Left lobe of liver (tissue), 2 donors: ENCODE data around the gene MTARC2. TPM values are rescaled to one million over a fixed set of nuclear protein-coding genes. Genes with fewer than 3 reads are reported as not detected.
"Not testable (repeated sequence)": the region's sequence is repeated elsewhere in the genome, so short reads cannot be mapped to it uniquely, and the experiment has no call there.

Experiments used
- ATAC-seq: fragments of 200-7000 bp; cut with Tn5 transposase; one replicate; pipeline ENCODE4 v1.9.1; 2020; ENCODE audit warnings: mild to moderate bottlenecking, moderate library complexity
- DNase-seq: peaks from one replicate; pipeline ENCODE4 v3.0.0-alpha.2; 2020; ENCODE audit warnings: low spot score
- total RNA-seq: library from RNA; stranded (reverse); gene quantifications from one replicate; pipeline ENCODE4 v1.2.1, GENCODE V29; 2021
- donor health status: DM: no; HTN: no; CAD: no; lungs with moderate emphysema.
- donor health status: DM: no; HTN: yes; CAD: no.

The MTARC2 gene
- total RNA-seq = 129 TPM

DNA sequence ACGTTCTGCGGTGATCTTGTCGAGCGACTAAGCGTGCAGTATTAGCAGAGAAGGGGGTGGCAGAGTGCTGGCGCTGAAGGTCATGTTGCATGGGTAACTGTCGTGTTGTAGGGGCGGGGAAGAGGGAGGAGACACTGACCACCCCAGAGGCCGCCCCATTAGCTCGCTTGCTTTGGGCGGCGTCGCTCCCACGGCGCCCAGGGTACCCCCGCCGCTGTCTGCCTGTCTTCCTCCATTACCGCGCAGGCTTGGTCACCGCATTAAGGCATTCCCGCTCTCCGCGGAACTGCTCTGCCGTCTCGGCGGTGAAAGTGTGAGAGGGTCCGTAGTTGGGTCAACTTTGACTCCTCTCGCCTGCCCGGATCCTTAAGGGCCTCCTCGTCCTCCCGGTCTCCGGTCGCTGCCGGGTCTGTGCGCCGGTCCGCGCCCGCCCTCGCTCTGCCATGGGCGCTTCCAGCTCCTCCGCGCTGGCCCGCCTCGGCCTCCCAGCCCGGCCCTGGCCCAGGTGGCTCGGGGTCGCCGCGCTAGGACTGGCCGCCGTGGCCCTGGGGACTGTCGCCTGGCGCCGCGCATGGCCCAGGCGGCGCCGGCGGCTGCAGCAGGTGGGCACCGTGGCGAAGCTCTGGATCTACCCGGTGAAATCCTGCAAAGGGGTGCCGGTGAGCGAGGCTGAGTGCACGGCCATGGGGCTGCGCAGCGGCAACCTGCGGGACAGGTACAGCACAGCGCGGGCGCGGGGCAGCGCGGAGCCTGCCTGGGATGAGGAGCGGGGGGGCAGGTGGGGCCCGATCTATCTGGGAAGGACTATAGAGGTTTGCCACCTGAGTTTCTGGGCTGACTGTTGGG lies at the start of gene MTARC2:
TSS of gene MTARC2 (plus strand) at position 234 of the 846 bp plus-strand sequence. CDS start at position 444, 210 bp downstream.
- peak; percentile 97 for DNase-seq
- peak; percentile 87 for ATAC-seq

DNA sequence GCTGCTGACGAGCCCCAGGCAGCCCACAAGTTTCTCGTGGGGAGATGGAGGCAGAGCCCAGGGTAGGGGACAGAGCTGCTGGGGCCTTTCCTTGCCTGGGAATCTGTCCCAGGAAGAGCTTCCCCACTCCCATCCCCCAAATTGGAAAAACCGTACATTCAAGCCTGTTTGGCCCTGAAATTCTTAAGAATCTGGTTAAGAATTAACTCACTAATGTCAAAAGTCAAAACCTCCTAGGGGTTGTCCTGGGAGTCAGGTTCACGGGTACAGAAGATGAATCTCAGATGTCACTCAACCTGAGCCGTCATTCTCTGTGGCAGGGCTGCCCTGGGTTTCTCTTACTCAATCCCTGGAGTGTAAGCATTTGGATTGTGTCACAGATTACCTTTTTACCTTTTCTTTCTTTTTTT lies 49.5 kb upstream of the MTARC2 start:
- ATAC-seq = peak; percentile 81
- DNase-seq = no peak

DNA sequence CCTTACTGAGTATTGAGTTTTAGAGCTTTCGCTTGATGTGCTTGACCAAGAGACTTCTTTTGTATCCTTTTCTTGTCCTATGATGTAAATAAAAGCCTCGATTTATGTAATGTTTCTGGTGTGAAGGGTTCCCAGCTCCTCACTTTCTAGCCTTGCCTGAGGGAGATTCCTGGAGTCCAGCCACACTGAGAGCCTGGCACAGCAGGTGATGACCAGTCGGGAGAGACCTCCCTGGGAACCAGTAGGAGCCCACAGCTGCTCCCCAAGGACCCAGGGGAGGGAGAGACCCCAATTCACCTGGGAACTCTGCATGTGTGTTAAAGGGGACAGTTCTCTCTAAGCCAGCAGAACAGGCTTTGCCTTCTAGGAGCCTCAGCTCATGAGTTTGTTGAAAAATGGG lies 49.1 kb upstream of the MTARC2 start:
- ATAC-seq = peak; percentile 21
- no peak for DNase-seq

DNA sequence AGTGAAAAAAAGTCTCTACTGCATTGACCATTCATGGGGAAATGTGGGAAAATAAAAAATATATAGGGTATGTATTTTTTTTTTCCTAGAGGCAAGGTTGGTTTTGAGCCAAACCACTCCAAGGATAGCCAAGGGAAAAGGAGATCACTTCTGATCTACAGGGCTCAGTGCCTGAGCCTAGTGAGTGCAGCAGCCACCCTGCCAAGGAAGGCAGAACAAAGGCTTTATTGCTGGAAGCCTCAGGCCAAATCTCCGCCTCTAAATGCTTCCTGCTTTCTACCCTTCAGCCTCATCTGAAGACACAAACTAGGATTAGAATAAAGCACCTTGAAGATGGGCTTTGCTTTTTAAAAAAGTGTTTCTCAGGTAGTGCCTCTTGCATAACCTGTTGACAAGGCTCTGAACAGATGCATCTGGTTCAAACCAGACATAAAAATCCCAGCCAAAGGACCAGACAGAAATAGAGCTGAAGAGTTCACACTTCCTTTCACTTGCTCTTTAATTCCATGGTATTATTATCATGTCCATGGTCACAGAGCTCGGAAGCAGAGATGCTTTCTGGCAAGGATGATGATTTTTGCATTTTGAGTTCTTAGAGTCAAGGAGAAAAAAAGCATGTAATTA lies 47.5 kb upstream of the MTARC2 start:
- no peak for DNase-seq

DNA sequence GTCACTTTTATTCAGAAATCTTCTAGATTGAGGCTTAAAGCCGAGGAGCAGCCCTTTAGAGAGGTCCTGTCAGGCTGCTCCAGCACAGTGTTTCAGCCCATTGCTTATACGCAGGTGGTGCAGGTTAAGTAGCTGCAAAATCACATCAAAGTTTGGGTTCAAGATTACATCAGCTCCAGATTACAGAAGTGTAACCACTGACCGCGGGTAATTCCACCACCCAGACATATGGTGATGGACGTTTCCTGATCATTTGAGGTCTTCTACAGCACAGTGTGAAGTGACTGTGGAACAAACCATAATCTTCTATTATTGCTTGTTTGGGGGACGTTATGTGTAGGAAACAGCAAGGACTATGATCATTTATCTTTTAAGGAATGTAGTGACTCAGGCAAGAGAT lies 46.1 kb upstream of the MTARC2 start:
- DNase-seq (no peak), ATAC-seq (no peak)

More for the DNA sequence above, 47.5 kb upstream of the MTARC2 start:
- no peak for ATAC-seq

DNA sequence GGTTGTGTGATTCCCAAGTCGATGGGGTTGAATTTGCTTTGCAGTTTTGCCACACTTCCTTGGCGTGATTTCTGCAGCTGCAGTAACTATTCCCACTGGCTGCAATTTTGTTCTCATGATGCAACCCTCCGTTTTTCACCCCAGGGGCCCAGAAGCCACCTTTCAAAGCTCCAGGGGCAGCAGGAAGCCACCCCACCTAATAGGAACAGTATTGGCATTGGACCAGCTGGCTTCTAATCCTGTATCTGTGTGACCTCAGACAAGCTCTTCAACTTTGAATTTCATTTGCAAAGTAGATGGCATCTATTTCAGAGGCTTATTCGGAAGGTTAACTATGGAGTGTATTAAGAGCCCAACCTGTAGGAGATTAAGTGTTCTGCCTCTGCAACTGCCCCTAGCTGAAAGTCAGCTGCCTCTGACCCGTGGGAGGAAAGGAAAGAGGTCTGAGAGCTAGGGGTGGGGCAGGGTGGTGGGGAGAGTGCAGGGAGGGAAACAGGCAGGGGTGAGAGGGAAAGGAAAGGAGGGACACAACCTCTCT lies 45.3 kb upstream of the MTARC2 start:
- ATAC-seq = peak; percentile 28
- DNase-seq = no peak

DNA sequence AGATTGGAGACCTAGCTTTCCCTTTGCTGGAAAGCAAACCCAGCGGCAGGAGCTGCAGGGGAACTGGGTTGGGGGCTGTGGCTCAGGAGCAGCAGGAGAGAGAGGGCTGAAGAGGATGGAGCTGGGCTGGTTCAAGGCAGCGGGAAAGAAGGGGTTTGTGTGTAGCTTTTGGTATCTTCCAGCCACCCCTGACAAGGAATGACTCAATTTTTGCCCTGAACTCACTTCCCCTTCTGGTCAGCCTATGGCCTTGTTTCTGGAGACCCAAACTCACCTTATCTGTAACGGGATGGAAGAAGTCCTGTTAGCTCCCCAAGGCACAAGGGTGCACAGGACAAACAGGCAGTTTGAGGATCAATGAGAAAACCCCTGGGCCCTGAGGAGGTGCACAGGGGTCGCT lies 44.8 kb upstream of the MTARC2 start:
- ATAC-seq (no peak), DNase-seq (no peak)

DNA sequence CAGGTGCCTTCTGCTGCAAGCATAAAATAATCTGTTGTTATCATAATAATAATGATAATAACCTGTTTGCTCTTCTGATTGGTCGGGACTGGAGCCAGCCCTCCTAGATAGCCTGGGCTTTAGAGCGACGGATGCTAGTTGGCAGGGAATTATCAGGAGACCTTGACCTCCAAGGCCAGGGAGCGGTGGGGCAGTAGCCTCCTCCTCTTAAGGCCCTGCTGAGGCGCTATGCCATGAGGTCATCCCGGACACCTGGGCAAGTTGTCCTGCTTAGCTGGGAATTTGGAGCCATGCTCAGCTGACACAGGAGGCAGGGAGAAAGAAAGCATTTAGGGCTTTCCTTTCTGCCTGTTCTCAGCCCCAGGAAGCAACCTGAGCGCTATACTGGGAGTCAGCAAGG lies 42.3 kb upstream of the MTARC2 start:
- DNase-seq (no peak), ATAC-seq (peak; percentile 7)

DNA sequence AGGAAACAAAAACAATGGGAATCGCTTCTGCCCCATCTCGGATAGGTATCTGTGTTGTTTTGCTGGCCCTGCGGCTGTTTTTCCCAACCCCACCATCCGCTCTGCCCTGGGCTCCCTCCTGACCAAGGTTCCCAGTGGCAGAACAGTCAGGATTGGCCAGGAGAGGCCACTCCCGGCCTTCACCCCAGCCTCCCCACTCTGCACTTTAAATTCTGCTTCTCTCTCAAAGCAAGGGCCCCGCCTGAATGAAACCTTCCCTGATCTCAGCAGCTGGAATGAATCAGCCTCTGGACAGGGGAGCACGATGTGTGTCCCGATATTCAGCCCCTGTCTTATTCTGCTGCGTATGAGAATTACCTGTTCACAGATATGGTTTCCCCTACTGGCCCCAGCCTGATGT lies 41.6 kb upstream of the MTARC2 start:
- ATAC-seq (no peak), DNase-seq (no peak)

DNA sequence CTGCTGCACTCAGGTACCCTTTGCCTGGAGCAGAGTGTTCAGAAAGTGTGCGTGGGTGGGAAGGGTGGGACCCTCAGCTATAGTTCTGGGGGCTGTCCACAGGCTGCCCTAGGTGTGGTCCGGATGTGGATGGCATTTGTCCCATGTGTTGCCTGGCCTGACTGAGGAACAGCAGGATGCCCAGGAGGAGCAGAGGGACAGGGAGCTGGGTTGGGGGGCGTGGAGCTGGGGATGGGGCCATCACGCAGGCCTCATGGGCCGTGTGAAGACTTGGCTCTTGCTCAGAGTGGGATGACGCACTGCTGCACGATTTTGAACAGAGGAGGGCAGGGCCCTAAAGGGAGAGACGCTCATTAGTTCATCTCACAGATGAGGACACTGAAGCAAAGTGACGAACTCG lies 41.0 kb upstream of the MTARC2 start:
- ATAC-seq (no peak), DNase-seq (no peak)

DNA sequence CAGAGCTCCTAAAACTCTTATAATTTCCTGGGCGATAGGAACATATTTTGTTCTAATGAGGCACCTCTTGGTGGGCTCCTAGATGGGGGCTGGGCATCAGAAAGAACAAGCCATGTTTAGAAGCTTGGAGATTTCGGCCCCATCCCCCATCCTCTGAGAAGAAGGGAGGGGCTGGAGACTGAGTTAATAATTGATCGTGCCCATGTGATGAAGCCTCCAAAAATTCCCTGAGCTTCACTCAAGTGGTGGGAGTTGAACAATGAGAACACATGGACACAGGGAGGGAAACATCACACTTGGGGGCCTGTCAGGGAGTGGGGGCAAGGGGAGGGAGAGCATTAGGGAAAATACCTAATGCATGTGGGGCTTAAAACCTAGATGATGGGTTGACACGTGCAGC lies 39.9 kb upstream of the MTARC2 start:
- DNase-seq (no peak), ATAC-seq (no peak)

DNA sequence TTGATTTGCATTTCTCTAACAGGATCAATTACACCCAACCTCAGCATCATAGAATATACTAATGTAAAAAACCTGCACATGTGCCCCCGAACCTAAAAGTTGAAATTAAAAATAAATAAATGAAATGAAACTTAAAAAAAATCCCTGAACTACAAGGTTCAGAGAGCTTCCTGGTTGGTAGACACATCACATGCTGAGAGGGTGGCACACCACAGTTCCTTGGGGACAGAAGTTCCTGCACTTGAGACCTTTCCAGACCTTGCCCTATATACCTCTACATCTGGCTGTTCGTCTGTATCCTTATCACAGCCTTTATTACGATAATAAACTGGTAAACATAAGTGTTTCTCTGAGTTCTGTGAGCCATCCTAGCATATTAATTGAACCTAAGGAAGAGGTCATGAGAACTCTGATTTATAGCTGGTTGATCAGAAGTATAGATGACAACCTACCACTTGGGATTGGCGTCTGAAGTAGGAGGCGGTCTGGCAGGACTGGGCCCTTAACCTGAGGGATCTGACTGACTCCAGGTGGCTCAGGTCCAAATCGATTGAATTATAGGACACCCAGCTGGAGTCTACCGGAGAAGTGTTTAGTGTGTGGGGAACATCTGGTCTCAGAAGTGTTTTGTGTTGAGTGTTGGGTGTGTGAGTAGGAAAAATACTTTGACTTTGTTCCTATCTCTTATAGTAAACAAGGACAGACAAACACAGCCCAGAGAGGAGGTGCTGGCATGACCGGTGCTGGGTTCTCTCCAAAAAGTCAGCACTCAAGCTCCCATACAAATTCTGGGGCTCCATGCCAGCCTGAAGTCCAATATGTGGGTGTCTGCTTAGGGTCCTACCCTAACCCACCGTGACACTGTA lies 39.0 kb upstream of the MTARC2 start:
- DNase-seq (no peak), ATAC-seq (peak; percentile 82)

DNA sequence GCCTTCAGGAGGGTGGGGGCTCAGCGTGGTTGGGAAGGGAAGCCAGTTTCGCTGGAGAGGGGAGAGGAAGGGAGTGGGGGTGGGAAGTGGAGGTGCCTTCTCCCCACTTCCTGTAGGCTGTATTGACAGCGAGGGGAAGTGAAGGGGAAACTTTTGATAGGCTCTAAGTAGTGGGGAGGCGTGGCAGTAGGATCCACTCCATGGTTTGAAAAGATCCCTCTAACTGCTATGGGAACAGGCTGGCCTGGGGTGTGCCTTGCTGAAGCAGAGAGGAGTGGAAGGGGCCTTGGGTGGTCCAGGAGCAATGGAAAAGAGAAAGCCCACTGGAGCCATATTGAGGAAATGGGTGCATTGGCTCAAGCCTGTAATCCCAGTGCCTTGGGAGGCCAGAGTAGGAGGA lies 37.8 kb upstream of the MTARC2 start:
- no peak for DNase-seq
- no peak for ATAC-seq

DNA sequence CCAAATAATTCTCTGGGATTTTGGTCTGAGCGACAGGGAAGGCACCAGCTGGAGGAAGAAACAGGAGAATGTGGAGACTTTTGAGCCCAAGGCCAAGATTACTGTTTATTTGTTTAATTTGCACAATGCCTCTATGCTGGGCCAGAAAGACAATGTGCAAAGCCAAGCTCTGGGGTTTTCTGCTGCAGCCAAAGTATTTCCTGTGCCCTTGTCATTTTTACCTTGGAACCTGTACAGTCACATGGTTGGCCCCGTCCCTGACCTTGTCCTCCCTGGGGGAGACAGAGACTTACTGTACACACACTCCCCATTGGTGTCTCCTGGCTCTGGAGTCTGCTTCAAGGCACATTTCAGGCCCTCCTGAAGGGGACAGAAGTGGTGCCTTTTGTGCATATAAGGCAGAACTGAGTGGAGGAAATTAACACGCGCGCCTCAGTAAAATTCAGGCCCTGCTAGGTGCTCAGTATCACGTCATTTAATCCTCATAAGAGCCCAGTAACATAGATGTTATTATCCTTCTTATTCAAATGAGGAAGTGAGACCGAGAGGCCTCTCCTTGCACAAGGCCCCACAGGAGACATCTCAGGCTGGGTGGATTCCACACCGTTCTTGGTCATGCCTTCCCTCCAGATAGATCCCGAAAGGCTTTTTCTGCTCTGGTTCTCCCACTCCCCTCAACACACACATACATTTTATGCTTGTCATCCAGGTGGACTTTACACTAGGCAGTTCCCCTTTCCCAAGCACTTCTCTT lies 36.9 kb upstream of the MTARC2 start:
- no peak for DNase-seq
- ATAC-seq = peak; percentile 42

DNA sequence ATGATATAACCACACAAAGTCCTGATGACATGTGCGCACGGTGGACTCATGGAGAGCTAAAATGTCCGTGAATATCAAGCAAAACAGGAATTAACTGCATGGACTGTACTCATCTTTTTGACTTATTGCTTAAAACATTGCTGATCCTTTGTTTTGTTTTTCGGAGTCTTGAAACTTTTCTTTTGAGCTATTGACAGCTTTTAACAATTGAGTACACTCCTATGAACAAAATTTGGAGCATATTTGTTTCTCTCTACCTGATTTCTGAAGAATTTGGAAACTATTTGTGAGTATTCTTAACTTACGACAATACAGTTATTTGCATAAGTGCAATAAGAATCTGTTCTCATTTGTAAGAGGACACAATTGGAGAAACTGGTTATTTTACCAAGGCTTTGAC lies 32.1 kb upstream of the MTARC2 start:
- not testable (repeated sequence) for ATAC-seq, DNase-seq

DNA sequence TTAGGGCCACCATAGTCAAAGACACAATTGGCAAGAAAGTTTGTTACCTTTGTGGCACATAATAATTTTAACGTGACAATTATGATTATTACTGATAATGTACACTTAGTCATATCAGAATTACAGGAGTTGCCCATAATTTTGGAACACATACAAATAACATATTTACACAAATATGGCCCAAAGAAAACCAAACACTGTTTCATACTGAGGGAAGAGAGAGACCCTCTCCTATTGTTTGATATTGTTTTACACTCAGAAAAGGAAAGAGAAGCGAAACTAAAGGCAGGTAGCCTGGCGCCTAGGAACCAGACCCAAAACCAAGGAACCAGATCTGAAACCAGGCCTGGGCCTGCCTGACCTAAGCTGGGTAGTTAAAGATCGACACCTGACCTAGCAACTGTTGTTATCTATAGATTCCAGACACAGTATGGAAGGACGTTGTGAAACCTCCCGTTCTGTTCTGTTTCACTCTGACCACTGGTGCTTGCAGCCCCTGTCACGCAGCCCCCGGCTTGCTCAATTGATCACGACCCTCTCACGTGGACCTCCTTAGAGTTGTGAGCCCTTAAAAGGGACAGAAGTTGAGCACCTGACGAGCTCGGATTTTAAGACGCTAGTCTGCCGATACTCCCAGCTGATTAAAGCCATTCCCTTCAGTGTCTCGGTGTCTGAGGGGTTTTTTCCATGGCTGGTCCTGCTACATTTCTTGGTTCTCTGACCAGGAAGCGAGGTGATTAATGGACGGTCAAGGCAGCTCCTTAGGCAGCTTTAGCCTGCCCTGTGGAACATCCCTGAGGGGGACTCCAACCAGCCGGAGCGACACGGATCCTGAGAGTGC lies 30.1 kb upstream of the MTARC2 start:
- no peak for DNase-seq
- ATAC-seq = no peak

DNA sequence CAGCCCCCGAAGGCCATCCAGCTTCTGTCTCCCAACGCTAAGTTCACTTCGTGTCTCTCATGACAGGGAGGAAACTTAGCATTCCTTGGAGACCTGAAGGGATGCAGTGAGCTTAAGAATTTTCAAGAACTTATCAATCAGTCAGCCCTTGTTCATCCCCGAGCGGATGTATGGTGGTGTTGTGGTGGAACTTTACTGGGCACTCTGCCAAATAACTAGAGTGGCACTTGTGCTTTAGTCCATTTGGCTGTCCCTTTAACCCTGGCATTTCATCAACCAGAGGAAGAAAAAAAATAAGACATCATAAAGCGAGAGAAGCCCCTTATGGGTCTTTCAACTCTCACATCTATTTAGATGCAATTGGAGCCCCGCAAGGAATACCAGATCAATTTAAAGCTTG lies 26.9 kb upstream of the MTARC2 start:
- not testable (repeated sequence) for DNase-seq, ATAC-seq

DNA sequence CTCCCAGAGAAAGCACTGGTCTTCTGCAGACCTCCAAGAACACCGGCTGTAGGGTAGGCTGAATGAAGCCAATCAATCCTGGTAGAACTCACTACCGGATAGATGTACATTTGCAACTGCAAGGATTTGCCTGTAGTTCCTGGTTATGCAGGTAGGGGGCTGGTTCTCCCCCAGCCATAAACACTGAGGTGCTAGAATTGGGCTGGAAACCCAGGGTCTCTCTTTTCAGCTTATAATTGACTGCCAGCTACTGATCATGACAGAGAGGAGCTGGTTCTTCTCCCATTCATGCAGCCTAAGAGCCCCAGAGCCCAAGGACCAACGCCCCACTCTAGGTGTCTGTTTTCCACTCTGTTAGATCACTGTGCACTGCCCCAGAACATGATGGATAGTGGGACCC lies 21.5 kb upstream of the MTARC2 start:
- DNase-seq = no peak
- no peak for ATAC-seq

DNA sequence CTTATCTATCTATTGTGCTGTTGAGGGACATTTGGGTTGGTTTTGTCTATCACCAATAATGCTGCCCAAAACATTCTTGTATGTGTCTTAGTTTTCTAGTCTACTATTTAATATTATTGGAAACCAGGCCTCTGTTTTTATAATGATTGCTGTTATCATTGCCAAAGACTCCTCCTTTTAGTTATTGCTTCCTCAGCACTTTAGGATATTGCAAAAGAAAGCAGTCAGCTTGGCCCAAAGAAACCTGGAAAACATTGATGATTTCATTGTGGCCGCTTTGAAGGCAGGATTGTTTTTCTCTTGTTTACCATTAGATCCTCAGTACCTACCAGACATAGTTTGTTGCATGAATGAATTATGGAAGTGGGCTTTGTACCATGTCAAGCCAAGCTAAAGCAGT lies 20.6 kb upstream of the MTARC2 start:
- DNase-seq (no peak), ATAC-seq (peak; percentile 66)

DNA sequence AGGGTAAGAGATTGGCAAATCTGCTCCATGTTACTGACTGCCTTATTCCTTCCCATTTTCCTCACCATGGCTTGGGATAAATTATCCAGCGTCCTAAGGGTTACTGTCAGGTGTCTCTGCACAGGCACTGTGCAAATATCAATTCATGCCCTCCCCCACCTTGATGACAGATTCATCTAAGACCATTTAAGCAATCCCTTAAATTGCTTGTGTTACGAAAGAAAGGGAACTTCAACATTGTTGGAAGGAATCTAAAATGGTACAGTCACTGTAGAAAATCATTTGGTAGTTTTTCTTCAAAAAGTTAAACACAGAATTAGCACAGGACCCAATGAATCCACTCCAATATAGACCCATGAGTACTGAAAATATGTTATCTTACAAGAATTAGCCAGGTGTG lies 17.6 kb upstream of the MTARC2 start:
- DNase-seq = no peak
- no peak for ATAC-seq
